Astrocyte (in vitro differentiated cells and primary cell): Measurements from ENCODE around the gene AGT. TPM values are rescaled to one million over a fixed set of nuclear protein-coding genes. Genes with fewer than 3 reads are reported as not detected.
A peak's percentile ranks its signal among the peaks of the same experiment; 100 is the strongest.

Source experiments
- DNase-seq: peaks from one replicate; pipeline ENCODE4 v3.0.0-alpha.2; 2010; ENCODE audit warnings: low read depth
- FAIRE-seq: peaks from 2 replicates; lab custom pipeline; 2011; peaks lifted over from hg19 to GRCh38; lab: Jason Lieb, UNC
- H2AFZ ChIP-seq: 2 replicates; pipeline ENCODE4 v1.6.0; 2012; ENCODE audit warnings: low read depth, low read length, inconsistent platforms
- H3K27ac ChIP-seq: 2 replicates; pipeline ENCODE4 v1.5.1; 2011; ENCODE audit warnings: low read depth, low read length, inconsistent platforms
- H3K27me3 ChIP-seq: 2 replicates; pipeline ENCODE4 v1.6.0; 2011; ENCODE audit warnings: low read length, inconsistent platforms; ENCODE audit not compliant: insufficient read depth
- H3K36me3 ChIP-seq: 2 replicates; pipeline ENCODE4 v1.5.1; 2011; ENCODE audit warnings: low read length, inconsistent platforms; ENCODE audit not compliant: insufficient read depth
- H3K4me1 ChIP-seq: 2 replicates; pipeline ENCODE4 v1.5.1; 2011; ENCODE audit warnings: low read length, inconsistent platforms; ENCODE audit not compliant: insufficient read depth
- H3K4me2 ChIP-seq: 2 replicates; pipeline ENCODE4 v1.6.0; 2012; ENCODE audit warnings: low read length, inconsistent platforms
- H3K4me3 ChIP-seq: 2 replicates; pipeline ENCODE4 v1.5.1; 2011; ENCODE audit warnings: low read depth, mild to moderate bottlenecking, low read length, inconsistent platforms; ENCODE audit not compliant: insufficient read depth
- H3K79me2 ChIP-seq: 2 replicates; pipeline ENCODE4 v1.6.0; 2012; ENCODE audit warnings: mild to moderate bottlenecking, low read length, inconsistent platforms; ENCODE audit not compliant: insufficient read depth
- H3K9ac ChIP-seq: 2 replicates; pipeline ENCODE4 v1.6.0; 2012; ENCODE audit warnings: mild to moderate bottlenecking, low read length, inconsistent platforms
- H3K9me3 ChIP-seq: 2 replicates; pipeline ENCODE4 v1.5.1; 2012; ENCODE audit warnings: low read depth, mild to moderate bottlenecking, low read length, inconsistent platforms; ENCODE audit not compliant: insufficient read depth
- H4K20me1 ChIP-seq: 2 replicates; pipeline ENCODE4 v1.6.0; 2012; ENCODE audit warnings: low read length, inconsistent platforms; ENCODE audit not compliant: insufficient read depth
- H3K27ac Mint-ChIP-seq: one replicate; pipeline ENCODE4 v1.8.0; 2021; ENCODE audit warnings: mild to moderate bottlenecking, mixed read lengths; ENCODE audit not compliant: unreplicated experiment
- H3K27me3 Mint-ChIP-seq: one replicate; pipeline ENCODE4 v1.8.0; 2021; ENCODE audit warnings: low read depth, mixed read lengths; ENCODE audit not compliant: unreplicated experiment
- H3K36me3 Mint-ChIP-seq: one replicate; pipeline ENCODE4 v1.8.0; 2021; ENCODE audit warnings: low read depth, mixed read lengths; ENCODE audit not compliant: unreplicated experiment
- H3K4me1 Mint-ChIP-seq: one replicate; pipeline ENCODE4 v1.8.0; 2021; ENCODE audit warnings: low read depth, mixed read lengths; ENCODE audit not compliant: unreplicated experiment
- H3K4me3 Mint-ChIP-seq: one replicate; pipeline ENCODE4 v1.8.0; 2021; ENCODE audit warnings: mild to moderate bottlenecking, moderate library complexity, mixed read lengths; ENCODE audit not compliant: unreplicated experiment
- H3K9me3 Mint-ChIP-seq: one replicate; pipeline ENCODE4 v1.8.0; 2021; ENCODE audit warnings: mild to moderate bottlenecking, mixed read lengths; ENCODE audit not compliant: unreplicated experiment
- EZH2 ChIP-seq: IDR thresholded peaks from 2 replicates; pipeline ENCODE4 v1.6.1; 2012; ENCODE audit warnings: mild to moderate bottlenecking, low read length, inconsistent platforms; ENCODE audit not compliant: insufficient read depth
- total RNA-seq: library from RNA; stranded (reverse); gene quantifications from 2 replicates; pipeline ENCODE4 v1.2.1, GENCODE V29; 2021
- TF ChIP-seq, protein P1 (sequence below): IDR thresholded peaks from 2 replicates; pipeline ENCODE4 v1.5.1; 2011; ENCODE audit warnings: low read depth, mild to moderate bottlenecking, inconsistent platforms, low read length, moderate library complexity; ENCODE audit not compliant: insufficient read depth

AGT gene
- total RNA-seq, 1 donor from 2014 or later = 1.2 TPM

DNA sequence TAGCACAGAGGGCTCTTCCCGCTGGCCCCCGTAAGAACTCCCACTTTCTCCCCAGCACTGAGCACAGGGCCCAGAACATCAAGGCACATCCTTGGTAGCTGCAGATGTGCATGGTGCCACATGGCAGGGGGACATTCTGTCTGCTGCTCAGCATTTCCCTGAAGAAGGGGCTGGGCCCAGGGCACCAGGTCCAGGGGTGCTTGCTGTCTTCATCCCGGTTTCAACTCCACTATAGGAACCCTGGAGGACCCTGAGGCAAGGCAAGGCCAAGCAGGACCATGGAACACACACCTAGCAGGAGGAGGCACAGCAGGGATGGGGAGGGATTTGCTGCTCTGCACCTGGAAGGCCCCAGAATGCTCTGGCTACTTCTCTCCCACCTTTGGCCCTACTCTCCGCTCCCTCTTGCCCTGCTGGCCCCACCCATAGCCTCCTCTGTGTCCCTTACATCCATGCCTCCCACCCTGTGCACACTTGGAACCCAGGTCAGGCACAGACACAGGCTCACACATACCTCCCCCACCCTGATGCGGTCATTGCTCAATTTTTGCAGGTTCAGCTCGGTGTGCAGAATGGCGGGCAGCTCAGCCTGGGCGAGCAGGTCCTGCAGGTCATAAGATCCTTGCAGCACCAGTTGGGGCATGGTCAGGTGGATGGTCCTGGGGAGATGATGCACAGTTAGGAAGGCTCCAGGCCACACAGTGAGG is 10.1 kb downstream of the AGT start:
- Histone ChIP-seq H3K27me3 (peaks cover 8% of the 10 kb centered on the region), H2AFZ (no peak overlapping the region), H4K20me1 (no peaks in the 10 kb centered on the region), H3K36me3 (no peaks in the 10 kb centered on the region), H3K9me3 (no peaks in the 10 kb centered on the region), H3K79me2 (no peaks in the 10 kb centered on the region), H3K4me1 (no peaks in the 10 kb centered on the region), H3K27ac (no peak overlapping the region), H3K4me3 (no peak overlapping the region), H3K9ac (no peak overlapping the region), H3K4me2 (no peak overlapping the region)
- no peak for DNase-seq
- H3K4me3 Mint-ChIP-seq = no peak overlapping the region
- FAIRE-seq = no peak
- TF ChIP-seq EZH2 = no peak
- H3K9me3 Mint-ChIP-seq = peaks cover 4% of the 10 kb centered on the region
- peaks cover 1% of the 10 kb centered on the region for H3K4me1 Mint-ChIP-seq
- no peak overlapping the region for H3K27ac Mint-ChIP-seq
- H3K27me3 Mint-ChIP-seq = peaks cover 36% of the 10 kb centered on the region
- H3K36me3 Mint-ChIP-seq = peaks cover 2% of the 10 kb centered on the region

- no peaks in the 10 kb centered on the region for H3K79me2 ChIP-seq
- DNase-seq (no peak), FAIRE-seq (no peak)
- no peaks in the 10 kb centered on the region for H4K20me1 ChIP-seq
- no peak overlapping the region for H3K4me2 ChIP-seq
- TF ChIP-seq, protein P1, sequence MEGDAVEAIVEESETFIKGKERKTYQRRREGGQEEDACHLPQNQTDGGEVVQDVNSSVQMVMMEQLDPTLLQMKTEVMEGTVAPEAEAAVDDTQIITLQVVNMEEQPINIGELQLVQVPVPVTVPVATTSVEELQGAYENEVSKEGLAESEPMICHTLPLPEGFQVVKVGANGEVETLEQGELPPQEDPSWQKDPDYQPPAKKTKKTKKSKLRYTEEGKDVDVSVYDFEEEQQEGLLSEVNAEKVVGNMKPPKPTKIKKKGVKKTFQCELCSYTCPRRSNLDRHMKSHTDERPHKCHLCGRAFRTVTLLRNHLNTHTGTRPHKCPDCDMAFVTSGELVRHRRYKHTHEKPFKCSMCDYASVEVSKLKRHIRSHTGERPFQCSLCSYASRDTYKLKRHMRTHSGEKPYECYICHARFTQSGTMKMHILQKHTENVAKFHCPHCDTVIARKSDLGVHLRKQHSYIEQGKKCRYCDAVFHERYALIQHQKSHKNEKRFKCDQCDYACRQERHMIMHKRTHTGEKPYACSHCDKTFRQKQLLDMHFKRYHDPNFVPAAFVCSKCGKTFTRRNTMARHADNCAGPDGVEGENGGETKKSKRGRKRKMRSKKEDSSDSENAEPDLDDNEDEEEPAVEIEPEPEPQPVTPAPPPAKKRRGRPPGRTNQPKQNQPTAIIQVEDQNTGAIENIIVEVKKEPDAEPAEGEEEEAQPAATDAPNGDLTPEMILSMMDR = no peak
- Mint-ChIP-seq H3K4me1 (peaks cover 1% of the 10 kb centered on the region), H3K27me3 (peaks cover 29% of the 10 kb centered on the region), H3K9me3 (peaks cover 4% of the 10 kb centered on the region), H3K36me3 (peaks cover 2% of the 10 kb centered on the region), H3K27ac (peak overlapping the region; percentile 18), H3K4me3 (no peak overlapping the region)
- no peaks in the 10 kb centered on the region for H3K4me1 ChIP-seq
- no peak overlapping the region for H2AFZ ChIP-seq
- H3K27me3 ChIP-seq = peaks cover 8% of the 10 kb centered on the region
- no peak overlapping the region for H3K4me3 ChIP-seq
- no peak overlapping the region for H3K9ac ChIP-seq
- H3K36me3 ChIP-seq = no peaks in the 10 kb centered on the region
- no peaks in the 10 kb centered on the region for H3K9me3 ChIP-seq
- no peak overlapping the region for H3K27ac ChIP-seq
These were observed 10.8 kb downstream of the AGT start for GRCh38 chr1:230702934-230703678.

DNA sequence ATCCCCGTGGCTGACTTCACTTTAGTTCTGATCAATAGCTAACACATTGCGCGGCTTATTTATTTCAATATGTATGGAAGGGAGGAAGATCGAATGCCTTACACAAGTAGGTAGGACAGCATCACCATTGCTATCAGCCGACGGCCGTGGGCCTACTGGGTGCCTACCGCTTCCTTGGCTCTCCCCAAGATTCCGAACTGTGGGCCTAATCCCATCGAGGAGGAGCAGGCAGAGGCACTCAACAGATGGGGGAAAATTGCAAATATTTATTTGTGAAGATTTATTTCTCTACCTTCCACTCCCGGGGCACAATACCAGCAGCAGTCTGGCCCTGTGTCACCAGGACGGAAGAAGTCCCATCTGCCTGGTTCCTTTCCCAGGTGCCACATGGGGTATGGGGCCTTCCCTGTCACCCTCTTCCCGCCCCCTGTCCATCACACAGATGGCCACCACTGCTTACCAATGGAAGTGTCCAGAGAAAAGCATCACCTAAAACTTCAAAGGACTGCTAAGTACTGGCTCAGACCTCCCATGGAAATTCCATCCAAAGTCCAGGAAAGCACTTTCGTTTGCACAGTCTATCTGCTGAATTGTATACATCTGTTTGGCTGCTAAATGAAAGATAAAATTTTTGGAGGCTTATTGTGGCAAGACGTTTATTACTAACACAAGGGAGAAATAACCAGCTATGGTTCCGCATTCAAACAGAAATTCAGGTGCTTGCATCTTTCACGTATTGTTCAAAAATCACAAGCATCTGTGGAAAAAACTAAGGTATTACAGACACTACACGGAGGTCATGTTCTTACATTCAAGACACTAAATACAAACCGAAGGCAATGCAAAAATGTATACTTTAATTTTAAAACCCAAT is 11.8 kb downstream of the AGT start:
- Histone ChIP-seq H3K9me3 (no peaks in the 10 kb centered on the region), H3K4me1 (no peaks in the 10 kb centered on the region), H2AFZ (no peak overlapping the region), H3K4me3 (no peak overlapping the region), H3K9ac (no peak overlapping the region), H3K79me2 (no peaks in the 10 kb centered on the region), H3K27ac (no peak overlapping the region), H3K27me3 (peaks cover 8% of the 10 kb centered on the region), H4K20me1 (no peaks in the 10 kb centered on the region), H3K36me3 (no peaks in the 10 kb centered on the region), H3K4me2 (peak overlapping the region; percentile 68)
- peaks cover 3% of the 10 kb centered on the region for H3K36me3 Mint-ChIP-seq
- H3K9me3 Mint-ChIP-seq = peaks cover 4% of the 10 kb centered on the region
- H3K27me3 Mint-ChIP-seq = peaks cover 20% of the 10 kb centered on the region
- no peak overlapping the region for H3K27ac Mint-ChIP-seq
- FAIRE-seq (no peak), DNase-seq (no peak)
- H3K4me3 Mint-ChIP-seq = no peak overlapping the region
- H3K4me1 Mint-ChIP-seq = peaks cover 1% of the 10 kb centered on the region
- TF ChIP-seq, protein P1 = no peak
- TF ChIP-seq EZH2 = no peak
